Midbrain (tissue), 1 donor: ENCODE results near the gene CREBZF.
"Not testable (repeated sequence)": the region's sequence is repeated elsewhere in the genome, so short reads cannot be mapped to it uniquely, and the experiment has no call there.

Source experiments
- DNase-seq: peaks from one replicate; lab custom pipeline; 2025; lab: John Stamatoyannopoulos, UW

The CREBZF gene

DNA sequence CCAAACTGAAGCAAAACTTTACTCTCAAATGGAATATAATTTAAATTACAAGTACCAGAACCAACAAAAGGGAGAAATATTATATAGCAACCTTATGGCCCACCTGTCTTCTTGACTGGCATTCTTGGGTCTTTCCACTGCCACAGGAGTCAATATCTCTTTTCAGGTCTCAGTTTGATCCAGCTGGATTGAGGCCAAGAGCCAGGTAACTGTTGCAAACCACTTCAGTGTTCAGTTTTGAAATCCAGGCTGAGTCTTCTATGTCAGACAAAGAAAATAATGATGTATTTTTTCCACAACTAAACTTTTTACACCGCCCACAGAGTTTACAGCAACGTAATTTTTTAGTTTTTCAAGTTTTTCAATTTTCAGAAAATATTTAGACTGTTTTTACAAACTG lies 38.4 kb downstream of the CREBZF start:
- no peak for DNase-seq

DNA sequence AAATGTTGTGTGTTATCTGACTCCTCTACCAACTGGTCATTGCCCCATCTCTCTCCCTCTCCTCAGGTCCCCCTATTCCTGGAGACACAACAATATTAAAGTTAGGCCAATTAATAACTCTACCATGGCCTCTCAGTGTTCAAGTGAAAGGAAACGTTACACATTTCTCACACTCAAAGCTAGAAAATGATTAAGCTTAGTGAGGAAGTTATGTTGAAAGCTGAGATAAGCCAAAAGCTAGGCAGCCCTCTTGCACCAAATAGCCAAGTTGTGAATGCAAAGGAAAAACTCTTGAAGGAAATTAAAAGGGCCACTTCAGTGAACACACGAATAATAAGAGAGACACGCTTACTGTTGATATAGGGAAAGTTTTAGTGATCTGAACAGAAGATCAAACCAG lies 44.7 kb downstream of the CREBZF start:
- no peak for DNase-seq

DNA sequence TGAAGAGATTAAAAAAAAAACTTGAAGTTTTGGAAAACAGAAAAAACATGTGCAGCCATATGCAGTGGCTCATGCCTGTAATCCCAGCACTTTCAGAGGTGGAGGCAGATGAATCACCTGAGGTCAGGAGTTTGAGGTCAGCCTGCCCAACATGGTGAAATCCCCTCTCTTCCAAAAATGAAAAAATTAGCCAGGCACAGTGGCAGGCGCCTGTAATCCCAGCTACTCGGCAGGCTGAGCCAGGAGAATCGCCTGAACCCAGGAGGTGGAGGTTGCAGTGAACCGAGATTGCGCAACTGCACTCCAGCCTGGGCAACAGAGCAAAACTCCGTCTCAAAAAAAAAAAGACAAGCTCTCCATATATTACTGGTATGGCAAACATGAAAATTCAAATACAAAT lies 45.4 kb downstream of the CREBZF start:
- no peak for DNase-seq

- not testable (repeated sequence) for DNase-seq
Measured at GRCh38 chr11:85611643-85612042, 53.3 kb downstream of the CREBZF start.
